Activated CD8-positive, alpha-beta memory T cell treated with anti-CD3 and anti-CD28 coated beads for 24 hours (primary cell): ENCODE measurements around the gene TAPT1.
"Not testable (repeated sequence)": the region's sequence is repeated elsewhere in the genome, so short reads cannot be mapped to it uniquely, and the experiment has no call there.

ENCODE experiments used
- DNase-seq: peaks from one replicate; pipeline ENCODE4 v3.0.0-alpha.2; 2020

Gene TAPT1

GRCh38 chr4:16225863-16226815 lies at the start of gene TAPT1:
Gene TAPT1 (minus strand): TSS chr4:16226471. CDS start chr4:16226457, 14 bp downstream.
- DNase-seq: peak; percentile 90

- DNase-seq: no peak
These were observed 45.1 kb upstream of the TAPT1 start for GRCh38 chr4:16271411-16271810.

GRCh38 chr4:16270454-16271328 lies 44.4 kb upstream of the TAPT1 start:
- no peak for DNase-seq

GRCh38 chr4:16269742-16270453 lies 43.6 kb upstream of the TAPT1 start:
- not testable (repeated sequence) for DNase-seq

- DNase-seq: no peak
These were observed 43.0 kb upstream of the TAPT1 start for GRCh38 chr4:16269240-16269639.

- no peak for DNase-seq
These were observed 42.0 kb upstream of the TAPT1 start for GRCh38 chr4:16268290-16268689.

- DNase-seq: no peak
These were observed 41.4 kb upstream of the TAPT1 start for GRCh38 chr4:16267639-16268038.

- DNase-seq: no peak
These were observed 39.5 kb upstream of the TAPT1 start for GRCh38 chr4:16265820-16266219.

GRCh38 chr4:16264798-16265197 lies 38.5 kb upstream of the TAPT1 start:
- DNase-seq: no peak

- no peak for DNase-seq
These were observed 36.8 kb upstream of the TAPT1 start for GRCh38 chr4:16263056-16263455.

- DNase-seq: no peak
These were observed 35.9 kb upstream of the TAPT1 start for GRCh38 chr4:16262188-16262587.

GRCh38 chr4:16261313-16261878 lies 35.1 kb upstream of the TAPT1 start:
- no peak for DNase-seq

GRCh38 chr4:16259889-16260246 lies 33.6 kb upstream of the TAPT1 start:
- no peak for DNase-seq

GRCh38 chr4:16259241-16259888 lies 33.1 kb upstream of the TAPT1 start:
- no peak for DNase-seq

- no peak for DNase-seq
These were observed 31.3 kb upstream of the TAPT1 start for GRCh38 chr4:16257611-16258010.

- DNase-seq: no peak
These were observed 30.1 kb upstream of the TAPT1 start for GRCh38 chr4:16256343-16256742.

- no peak for DNase-seq
These were observed 29.5 kb upstream of the TAPT1 start for GRCh38 chr4:16255730-16256129.

- DNase-seq: no peak
These were observed 27.1 kb upstream of the TAPT1 start for GRCh38 chr4:16253127-16253960.

- no peak for DNase-seq
These were observed 24.5 kb upstream of the TAPT1 start for GRCh38 chr4:16250661-16251365.

- DNase-seq: no peak
These were observed 22.3 kb upstream of the TAPT1 start for GRCh38 chr4:16248605-16249004.

- DNase-seq: no peak
These were observed 19.0 kb upstream of the TAPT1 start for GRCh38 chr4:16245241-16245640.
